NCI-H446 (cell line): ENCODE results near the gene KRTAP1-5.
"Not testable (repeated sequence)": the region's sequence is repeated elsewhere in the genome, so short reads cannot be mapped to it uniquely, and the experiment has no call there.

Source experiments
- DNase-seq, 2 experiments: peaks; one replicate each; lab custom pipeline; 2025; lab: John Stamatoyannopoulos, UW

Gene KRTAP1-5

GRCh38 chr17:41026715-41027471, at the start of gene KRTAP1-5:
KRTAP1-5 (minus strand) TSS chr17:41027208; CDS start chr17:41027155, 53 bp downstream.
- no peak for DNase-seq

GRCh38 chr17:41076788-41077187, 49.8 kb upstream of the KRTAP1-5 start:
- DNase-seq = no peak

DNA sequence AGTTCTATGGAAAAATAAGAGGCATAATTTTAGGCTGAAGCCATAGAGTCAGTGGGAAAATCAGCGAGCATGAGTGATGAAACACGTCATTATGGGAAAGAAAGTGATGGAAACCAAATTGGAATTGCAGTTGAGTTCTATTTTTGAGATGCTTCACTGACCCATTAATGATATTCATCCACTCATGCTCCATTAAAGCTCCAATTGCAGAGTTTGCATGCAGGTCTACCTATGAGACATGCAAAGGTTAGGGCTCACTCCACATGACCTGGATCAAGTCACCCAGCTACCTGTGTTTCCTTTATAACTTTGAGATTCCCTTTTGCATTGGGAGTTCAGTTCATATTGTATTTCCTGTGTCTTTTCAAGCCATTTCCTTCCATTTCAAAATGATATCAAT, 46.7 kb upstream of the KRTAP1-5 start:
- DNase-seq = no peak

DNA sequence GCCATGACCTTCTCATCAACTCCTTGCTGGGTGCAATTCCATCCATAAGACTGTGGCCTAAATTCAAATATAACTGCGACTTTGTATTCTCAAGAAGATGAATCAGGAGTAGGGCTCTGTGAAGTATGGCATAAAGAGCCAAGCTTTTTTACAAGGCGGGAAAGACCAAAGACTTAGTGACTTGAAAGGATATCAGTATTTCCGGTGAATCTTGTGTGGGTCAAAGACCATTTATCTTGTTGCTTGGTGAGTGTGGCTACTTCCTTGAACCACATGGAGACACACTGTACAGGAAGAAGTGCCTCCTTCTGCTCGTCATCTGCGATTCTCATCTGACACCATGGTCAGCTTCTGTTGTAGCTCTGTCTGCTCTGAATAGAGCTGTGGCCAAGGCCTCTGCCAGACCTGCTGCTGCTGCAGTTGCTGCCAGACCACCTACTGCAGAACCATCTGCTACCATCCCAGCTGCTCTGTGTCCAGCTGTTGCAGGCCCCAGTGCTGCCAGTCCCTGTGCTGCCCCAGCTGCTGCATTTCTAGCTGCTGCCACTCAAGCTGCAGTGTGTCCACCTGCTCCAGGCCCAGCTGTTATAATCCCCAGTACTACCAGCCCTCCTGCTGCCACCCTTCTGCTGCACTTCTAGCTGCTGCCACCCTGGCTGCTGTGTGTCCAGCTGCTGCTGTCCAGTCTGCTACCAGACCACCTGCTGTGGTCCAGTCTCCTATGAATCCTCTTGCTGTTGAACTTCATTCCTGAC, 44.8 kb upstream of the KRTAP1-5 start:
- peak in 1 of 2 experiments; percentile 6 for DNase-seq

DNA sequence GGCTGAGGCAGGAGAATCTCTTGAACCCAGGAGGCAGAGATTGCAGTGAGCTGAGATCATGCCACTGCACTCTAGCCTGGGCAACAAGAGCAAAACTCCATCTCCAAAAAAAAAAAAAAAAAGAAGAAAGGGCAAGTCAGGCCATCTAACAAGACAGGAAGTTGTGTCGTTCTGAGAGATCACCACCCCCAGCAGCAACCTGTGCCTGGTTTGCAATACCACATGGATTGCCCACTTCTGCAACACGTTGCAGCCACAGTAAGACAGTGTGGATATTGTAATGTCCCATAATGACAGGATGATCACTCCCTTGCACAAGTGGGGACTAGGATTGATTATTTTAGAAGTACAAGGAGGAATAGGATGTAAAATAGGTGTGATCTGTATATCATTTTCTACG, 42.0 kb upstream of the KRTAP1-5 start:
- DNase-seq = no peak

GRCh38 chr17:41067281-41067680, 40.3 kb upstream of the KRTAP1-5 start:
- DNase-seq = no peak

GRCh38 chr17:41065829-41066624, 39.0 kb upstream of the KRTAP1-5 start, which contains the start of gene KRTAP2-4:
KRTAP2-4 (minus strand) TSS chr17:41065879; CDS start chr17:41065845, 34 bp downstream.
- DNase-seq = no peak

DNA sequence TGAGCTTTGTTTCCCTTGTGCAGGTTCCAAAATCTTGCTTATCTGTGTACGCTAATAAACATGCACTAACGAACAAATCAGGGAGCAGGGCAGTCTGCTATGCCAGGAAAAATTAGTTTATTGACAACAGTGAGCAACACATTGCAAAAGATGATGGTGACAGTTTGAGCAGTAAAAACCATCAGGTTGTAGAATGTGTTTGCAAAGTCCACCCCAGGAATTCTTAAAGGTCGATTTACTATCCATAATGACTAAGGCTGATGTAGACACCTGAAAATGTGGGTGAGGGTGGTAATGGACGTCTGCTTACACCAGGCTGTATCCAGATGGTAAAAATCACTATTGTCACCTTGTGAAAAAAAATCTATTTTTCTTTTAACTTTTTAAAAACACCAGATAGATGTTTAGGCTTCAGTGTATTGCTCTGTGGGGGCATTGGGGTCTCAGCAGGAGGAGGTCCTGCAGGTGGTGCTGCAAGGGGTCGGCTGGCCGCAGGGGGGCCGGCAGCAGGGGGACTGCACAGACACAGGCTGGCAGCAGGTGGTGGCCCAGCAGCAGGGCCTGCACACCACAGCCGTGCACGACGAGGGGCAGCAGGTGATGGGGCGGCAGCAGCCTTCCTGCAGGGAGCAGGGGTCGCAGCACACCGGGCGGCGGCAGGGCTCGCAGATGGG, 38.1 kb upstream of the KRTAP1-5 start:
- DNase-seq = not testable (repeated sequence)

DNA sequence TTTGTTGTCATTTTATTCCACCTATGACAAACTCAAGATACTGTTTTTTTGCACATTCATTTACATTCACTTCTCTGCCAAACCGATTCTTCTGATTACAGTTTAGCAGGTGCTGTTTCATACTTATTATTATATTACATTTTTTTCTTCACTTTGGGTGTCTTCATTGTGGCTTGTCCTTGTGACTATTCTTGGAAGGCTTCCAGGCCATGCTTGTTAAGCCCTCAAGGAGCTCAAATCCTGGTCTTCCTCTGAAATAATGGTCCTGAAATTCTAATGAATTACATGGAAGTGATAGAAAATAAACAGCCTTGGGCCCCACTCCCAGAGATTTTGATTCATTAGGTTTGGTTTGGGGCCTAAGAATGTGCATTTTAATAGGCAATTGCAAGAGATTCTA, 37.3 kb upstream of the KRTAP1-5 start:
- DNase-seq = no peak

GRCh38 chr17:41063449-41063848, 36.4 kb upstream of the KRTAP1-5 start:
- no peak for DNase-seq

DNA sequence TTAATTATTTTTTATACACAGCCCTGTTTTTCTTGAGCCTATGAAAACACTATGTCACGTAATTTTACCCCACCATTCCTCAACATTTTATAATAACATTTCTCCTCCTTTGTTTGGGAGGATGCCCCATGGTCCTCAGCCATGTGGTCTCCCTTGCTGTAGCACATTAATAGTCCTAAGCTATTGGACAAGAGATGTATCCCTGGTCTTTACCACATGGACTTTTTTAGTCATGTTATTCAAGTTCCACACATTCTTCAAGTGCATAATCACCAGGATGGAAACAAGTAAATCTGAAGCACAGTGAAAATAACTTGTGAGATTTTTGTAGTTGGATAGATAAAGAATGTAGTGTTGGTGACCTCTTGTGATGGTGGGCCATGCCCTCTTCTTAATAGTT, 35.0 kb upstream of the KRTAP1-5 start:
- no peak for DNase-seq

DNA sequence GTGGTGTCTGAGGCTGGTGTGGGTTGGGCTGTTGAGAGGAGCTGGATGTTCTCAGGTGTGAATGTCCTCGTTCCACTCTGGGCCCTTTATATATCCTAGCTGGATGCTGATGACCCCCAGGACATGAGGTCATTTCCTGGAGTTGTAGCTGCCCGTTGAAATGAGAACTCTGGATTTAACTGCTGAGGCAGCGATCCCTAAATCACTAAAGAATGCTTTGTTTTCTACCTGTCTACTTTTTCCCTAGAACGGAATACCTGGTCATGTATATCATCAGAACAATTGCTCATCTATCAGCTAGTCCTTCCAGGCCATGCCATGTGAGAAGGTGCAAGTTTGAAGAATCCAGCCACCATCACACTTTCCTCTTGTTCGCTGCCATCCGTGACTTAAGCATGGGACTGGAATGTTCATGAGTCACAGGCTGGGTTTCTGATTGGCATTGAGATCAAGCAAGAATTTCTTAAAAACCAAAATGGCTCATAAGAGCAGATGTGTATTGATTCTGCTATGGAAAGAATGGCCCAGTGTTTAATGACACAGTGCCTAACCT, 33.1 kb upstream of the KRTAP1-5 start, which contains the start of gene KRTAP2-3:
TSS of gene KRTAP2-3 (minus strand) at position 63 of the 553 bp plus-strand sequence. CDS start 64 bp downstream, outside the sequence.
- DNase-seq = no peak

GRCh38 chr17:41059276-41060051, 32.5 kb upstream of the KRTAP1-5 start:
- DNase-seq = not testable (repeated sequence)

GRCh38 chr17:41058741-41059140, 31.7 kb upstream of the KRTAP1-5 start:
- DNase-seq = no peak

DNA sequence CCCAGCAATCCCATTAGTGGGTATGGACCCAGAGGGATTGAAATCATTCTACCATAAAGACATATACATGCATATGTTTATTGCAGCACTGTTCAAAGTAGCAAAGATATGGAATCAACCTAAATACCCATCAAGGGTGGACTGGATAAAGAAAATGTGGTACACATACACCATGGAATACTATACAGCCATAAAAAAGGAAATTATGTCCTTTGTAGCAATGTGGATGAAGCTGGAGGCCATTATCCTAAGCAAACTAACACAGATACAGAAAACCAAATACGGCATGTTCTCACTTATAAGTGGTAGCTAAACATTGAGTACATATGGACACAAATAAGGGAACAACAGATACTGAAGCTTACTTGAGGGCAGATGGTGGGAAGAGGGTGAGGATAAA, 30.5 kb upstream of the KRTAP1-5 start:
- DNase-seq = no peak

DNA sequence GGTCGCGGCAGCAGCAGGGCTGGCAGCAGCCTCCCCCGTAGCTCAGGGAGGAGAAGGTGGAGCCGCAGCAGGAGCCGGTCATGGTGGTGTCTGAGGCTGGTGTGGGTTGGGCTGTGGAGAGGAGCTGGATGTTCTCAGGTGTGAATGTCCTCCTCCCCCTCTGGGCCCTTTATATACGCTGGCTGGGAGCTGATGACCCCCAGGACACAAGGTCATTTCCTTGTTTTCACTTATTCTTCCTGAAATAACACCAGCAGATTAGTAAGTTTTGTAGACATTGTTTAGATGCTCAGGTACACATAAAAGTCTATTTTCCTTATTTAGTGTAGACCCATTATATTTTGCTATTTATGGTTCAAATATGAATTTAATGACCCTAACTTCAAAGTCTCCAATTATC, 28.1 kb upstream of the KRTAP1-5 start, which contains the start of gene KRTAP2-2:
TSS of gene KRTAP2-2 (minus strand) at position 101 of the 400 bp plus-strand sequence. CDS start at position 82, 19 bp downstream.
- DNase-seq = not testable (repeated sequence)

- DNase-seq = not testable (repeated sequence)
Measured at GRCh38 chr17:41054556-41054955, 27.5 kb upstream of the KRTAP1-5 start.

GRCh38 chr17:41054025-41054424, 27.0 kb upstream of the KRTAP1-5 start:
- no peak for DNase-seq

DNA sequence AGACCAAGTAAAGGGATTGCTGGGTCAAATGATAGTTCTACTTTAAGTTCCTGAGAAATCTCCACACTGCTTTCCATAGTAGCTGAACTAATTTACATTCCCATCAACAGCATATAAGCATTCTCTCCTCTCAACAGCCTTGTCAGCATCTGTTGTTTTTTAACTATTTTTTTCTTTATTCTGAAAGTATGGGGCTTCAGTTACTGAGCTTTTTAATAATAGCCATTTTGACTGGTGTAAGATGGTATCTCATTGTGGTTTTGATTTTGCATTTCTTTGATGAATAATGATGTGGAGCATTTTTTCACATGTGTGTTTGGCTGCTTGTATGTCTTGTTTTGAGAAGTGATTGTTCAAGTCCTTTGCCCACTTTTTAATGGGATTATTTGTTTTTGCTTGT, 25.6 kb upstream of the KRTAP1-5 start:
- no peak for DNase-seq

GRCh38 chr17:41049110-41049509, 22.1 kb upstream of the KRTAP1-5 start:
- DNase-seq = no peak
